HUDEP-2 (cell line): ENCODE results near the gene DEK.
"Not testable (repeated sequence)": the region's sequence is repeated elsewhere in the genome, so short reads cannot be mapped to it uniquely, and the experiment has no call there.

ENCODE experiments used
- DNase-seq, 76 experiments: peaks; one replicate each; lab custom pipeline; 2025; ENCODE audit not compliant: unreplicated experiment in 76 of 76; lab: John Stamatoyannopoulos, UW

Gene DEK, protein sequence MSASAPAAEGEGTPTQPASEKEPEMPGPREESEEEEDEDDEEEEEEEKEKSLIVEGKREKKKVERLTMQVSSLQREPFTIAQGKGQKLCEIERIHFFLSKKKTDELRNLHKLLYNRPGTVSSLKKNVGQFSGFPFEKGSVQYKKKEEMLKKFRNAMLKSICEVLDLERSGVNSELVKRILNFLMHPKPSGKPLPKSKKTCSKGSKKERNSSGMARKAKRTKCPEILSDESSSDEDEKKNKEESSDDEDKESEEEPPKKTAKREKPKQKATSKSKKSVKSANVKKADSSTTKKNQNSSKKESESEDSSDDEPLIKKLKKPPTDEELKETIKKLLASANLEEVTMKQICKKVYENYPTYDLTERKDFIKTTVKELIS

DNA sequence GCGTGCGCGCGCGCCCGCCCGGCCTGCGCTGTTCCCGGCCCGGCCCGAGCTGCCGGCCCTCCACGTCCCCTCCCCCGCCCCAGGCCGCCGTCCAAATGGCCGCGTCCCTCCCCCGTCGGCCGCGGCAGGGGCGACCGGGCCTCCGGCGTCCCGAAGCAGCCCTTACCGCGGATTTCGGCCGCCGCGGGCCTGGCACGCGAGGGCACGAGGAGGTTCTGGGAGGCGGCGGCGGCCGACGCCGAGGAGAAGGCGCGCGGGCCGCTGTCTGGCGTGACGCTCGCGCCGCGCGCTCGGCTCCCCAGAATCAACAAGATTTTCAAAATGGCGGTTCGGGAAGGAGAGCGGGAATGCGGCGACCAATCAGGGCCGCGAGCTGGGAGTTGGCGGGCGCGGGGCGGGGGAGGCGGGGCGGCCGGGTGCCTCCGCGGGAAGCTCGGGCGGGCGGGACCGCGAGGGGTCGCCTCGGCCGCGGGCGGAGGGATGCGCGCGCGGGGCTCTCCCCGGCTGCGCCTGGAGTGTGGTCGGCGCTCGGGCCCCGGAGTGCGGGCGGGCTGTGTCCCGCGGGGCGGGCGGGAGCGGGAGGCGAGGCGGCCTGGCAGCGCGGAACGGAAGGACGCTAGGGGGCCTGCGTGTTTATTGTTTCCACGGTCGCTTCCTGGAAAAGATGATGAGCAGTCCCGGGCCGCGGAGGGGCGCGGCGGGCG lies at the start of gene DEK:
Gene DEK, minus strand, starts transcription at position 312 of the 704 bp plus-strand sequence. CDS start 543 bp downstream, outside the sequence.
- peak in 75 of 76 experiments; percentile 14 to 94 (median 87) for DNase-seq

- DNase-seq: no peak
Observed at GRCh38 chr6:18312368-18312767, 48.0 kb upstream of the DEK start.

DNA sequence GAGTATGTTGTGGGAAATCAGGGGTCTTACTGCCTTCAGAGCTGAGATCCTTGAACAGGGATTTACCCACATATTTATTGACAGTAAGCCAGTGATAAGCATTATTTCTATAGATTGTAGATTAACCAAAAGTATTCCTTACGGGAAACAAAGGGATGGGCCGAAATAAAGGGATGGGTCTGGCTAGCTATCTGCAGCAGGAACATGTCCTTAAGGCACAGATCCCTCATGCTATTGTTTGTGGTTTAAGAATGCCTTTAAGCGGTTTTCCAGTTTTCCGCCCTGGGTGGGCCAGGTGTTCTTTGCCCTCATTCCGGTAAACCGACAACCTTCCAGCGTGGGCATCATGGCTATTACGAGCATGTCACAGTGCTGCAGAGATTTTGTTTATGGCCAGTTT lies 45.7 kb upstream of the DEK start:
- not testable (repeated sequence) for DNase-seq

DNA sequence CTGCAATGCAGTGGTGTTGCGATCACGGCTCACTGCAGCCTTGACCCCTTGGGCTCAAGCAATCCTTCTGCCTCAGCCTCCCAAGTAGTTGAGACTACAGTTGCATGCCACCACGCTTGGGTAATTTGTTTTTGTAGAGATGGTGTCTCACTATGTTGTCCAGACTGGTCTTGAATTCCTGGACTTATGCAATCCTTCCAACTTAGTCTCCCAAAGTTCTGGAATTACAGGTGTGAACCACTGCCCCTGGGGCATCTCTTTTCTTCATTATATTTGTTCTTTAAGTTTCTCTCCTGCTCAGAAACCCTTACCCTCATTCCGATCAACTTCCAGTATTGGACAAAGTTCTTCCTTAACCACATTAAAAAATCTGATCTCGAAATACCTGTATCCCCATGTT lies 44.7 kb upstream of the DEK start:
- DNase-seq: no peak

GRCh38 chr6:18308070-18308735 lies 43.9 kb upstream of the DEK start:
- no peak for DNase-seq

GRCh38 chr6:18306977-18307376 lies 42.6 kb upstream of the DEK start:
- DNase-seq: no peak

- peak in 5 of 76 experiments; percentile 2 to 29 (median 22) for DNase-seq
Observed at GRCh38 chr6:18302561-18303439, 38.5 kb upstream of the DEK start.

GRCh38 chr6:18293076-18293904 lies 29.0 kb upstream of the DEK start:
- DNase-seq: no peak

GRCh38 chr6:18289283-18289682 lies 25.0 kb upstream of the DEK start:
- no peak for DNase-seq

DNA sequence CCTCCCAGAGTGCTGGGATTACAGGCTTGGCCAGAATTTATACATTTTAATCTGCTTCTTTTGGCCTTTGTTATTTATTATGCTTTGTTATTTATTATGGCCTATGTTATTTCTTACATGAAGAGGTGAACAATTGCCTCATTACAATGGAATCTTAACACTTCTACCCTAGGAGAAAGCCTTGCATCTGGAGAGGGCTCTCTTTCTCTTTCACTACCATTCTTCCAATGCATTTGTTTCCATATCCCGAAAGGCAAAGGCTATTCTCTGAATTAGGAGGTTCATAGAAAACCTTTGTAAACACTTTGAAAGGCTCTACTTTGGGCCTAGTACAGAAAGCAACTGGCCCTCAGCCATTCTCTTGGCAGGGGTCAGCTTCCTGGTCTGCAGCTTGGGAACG lies 19.9 kb upstream of the DEK start:
- no peak for DNase-seq

- DNase-seq: no peak
Observed at GRCh38 chr6:18281564-18281963, 17.2 kb upstream of the DEK start.

GRCh38 chr6:18280084-18280483 lies 15.8 kb upstream of the DEK start:
- DNase-seq: no peak

DNA sequence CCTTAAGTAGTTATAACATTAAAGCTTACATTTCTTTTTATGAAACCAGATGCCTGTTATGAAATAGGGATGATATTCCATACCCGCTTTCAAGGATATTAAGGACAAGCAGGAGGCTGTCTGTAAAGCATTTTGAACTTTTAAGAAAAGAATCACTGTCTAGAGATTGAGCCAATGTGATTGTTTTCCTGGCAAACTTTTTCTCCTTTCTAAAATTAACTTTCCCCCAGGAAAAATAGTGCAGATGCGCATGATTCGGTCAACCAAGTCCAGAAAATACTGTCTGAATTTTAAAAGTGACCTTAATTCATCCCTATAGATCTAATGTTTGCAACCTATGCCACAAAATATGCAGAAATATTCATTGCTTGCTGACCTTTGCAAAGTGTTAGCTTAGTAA lies 15.1 kb upstream of the DEK start:
- no peak for DNase-seq

GRCh38 chr6:18277237-18278006 lies 13.1 kb upstream of the DEK start:
- DNase-seq: no peak

GRCh38 chr6:18276610-18277236 lies 12.4 kb upstream of the DEK start:
- no peak for DNase-seq

- no peak for DNase-seq
Observed at GRCh38 chr6:18270216-18270615, 5.9 kb upstream of the DEK start.

GRCh38 chr6:18269717-18270116 lies 5.4 kb upstream of the DEK start:
- DNase-seq: no peak

DNA sequence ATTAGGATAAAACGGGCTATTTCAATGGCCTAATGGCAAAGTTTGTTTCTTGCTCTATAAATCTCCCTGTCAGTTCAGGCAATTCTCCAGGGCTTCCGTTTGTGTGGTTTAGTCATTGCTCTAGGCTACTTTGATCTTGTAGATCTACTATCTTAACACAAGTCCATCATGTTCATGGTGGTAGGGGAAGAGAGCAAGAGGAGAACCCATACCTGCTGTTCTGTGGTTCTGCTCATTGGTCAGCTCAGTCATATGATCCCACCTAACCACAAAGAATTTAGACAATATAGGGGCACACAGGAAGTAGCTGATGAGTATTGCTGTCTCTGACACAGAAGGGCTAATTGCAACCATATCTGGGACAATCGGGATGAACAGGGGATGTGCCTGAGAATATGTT lies 4.9 kb upstream of the DEK start:
- peak in 7 of 76 experiments; percentile 15 to 48 (median 20) for DNase-seq

DNA sequence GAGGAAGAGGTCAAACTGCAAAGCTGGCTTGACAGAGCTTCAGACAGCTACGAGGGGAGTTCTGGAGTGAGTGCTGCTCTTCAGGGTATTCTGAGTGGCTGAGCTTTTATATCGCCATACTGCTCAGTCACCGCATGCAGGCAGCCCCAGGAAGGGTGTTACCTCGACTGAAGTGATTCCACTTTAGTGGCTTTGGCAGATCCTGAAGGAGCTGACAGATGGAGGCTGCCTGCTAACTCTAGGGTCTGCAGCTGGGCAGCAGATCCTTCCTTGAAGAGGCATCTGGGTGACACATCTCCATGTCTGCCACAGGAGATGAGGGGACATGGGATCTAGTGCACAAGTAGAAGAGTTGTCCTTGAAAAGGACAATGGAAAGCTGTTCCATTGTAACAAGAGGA lies 3.7 kb upstream of the DEK start:
- no peak for DNase-seq
